Smooth muscle cell (in vitro differentiated cells): ENCODE measurements around the gene SCAMP3. TPM values are rescaled to one million over a fixed set of nuclear protein-coding genes. Genes with fewer than 3 reads are reported as not detected.

Experiments used
- DNase-seq: peaks from one replicate; lab custom pipeline; 2025; ENCODE audit not compliant: unreplicated experiment; lab: John Stamatoyannopoulos, UW
- H2AFZ ChIP-seq: fragments of 200-600 bp; sonication (generic); 2 replicates; pipeline ENCODE4 v1.6.0; 2016; ENCODE audit warnings: antibody characterized with exemption, low read depth, mild to moderate bottlenecking
- H3F3A ChIP-seq: fragments of 200-600 bp; sonication (generic); 2 replicates; pipeline ENCODE4 v1.6.0; 2017; ENCODE audit warnings: antibody characterized with exemption, low read depth
- H3K27ac ChIP-seq: fragments of 200-600 bp; sonication (generic); 2 replicates; pipeline ENCODE4 v1.5.1; 2016; ENCODE audit warnings: low read depth, mild to moderate bottlenecking
- H3K27me3 ChIP-seq: fragments of 200-600 bp; sonication (generic); 2 replicates; pipeline ENCODE4 v1.6.1; 2016; ENCODE audit warnings: low read depth, mild to moderate bottlenecking
- H3K36me3 ChIP-seq: fragments of 200-600 bp; sonication (generic); 2 replicates; pipeline ENCODE4 v1.5.1; 2016; ENCODE audit warnings: low read depth
- H3K4me1 ChIP-seq: fragments of 200-600 bp; sonication (generic); 2 replicates; pipeline ENCODE4 v1.5.1; 2016; ENCODE audit warnings: low read depth
- H3K4me2 ChIP-seq: fragments of 200-600 bp; sonication (generic); 2 replicates; pipeline ENCODE4 v1.6.0; 2016; ENCODE audit warnings: mild to moderate bottlenecking
- H3K4me3 ChIP-seq: fragments of 200-600 bp; sonication (generic); 2 replicates; pipeline ENCODE4 v1.5.1; 2016; ENCODE audit warnings: mild to moderate bottlenecking
- H3K79me2 ChIP-seq: fragments of 200-600 bp; sonication (generic); 2 replicates; pipeline ENCODE4 v1.6.0; 2016; ENCODE audit warnings: low read depth, mild to moderate bottlenecking
- H3K9ac ChIP-seq: fragments of 200-600 bp; sonication (generic); 2 replicates; pipeline ENCODE4 v1.6.0; 2016; ENCODE audit warnings: low read depth
- H3K9me3 ChIP-seq: fragments of 200-600 bp; sonication (generic); replicated peaks from 2 replicates; pipeline ENCODE4 v1.5.1; 2016; ENCODE audit warnings: low read depth
- H4K20me1 ChIP-seq: fragments of 200-600 bp; sonication (generic); 2 replicates; pipeline ENCODE4 v1.6.0; 2016; ENCODE audit warnings: low read depth
- CTCF ChIP-seq: fragments of 200-600 bp; sonication (generic); IDR thresholded peaks from 2 replicates; pipeline ENCODE4 v1.5.1; 2017; ENCODE audit warnings: borderline replicate concordance, mild to moderate bottlenecking, antibody characterized with exemption; ENCODE audit not compliant: insufficient read depth, poor library complexity, severe bottlenecking
- WGBS: methylation state at CpG from one replicate; pipeline ENCODE4 v1.1.7; 2016; ENCODE audit warnings: low lambda C conversion rate; 5-methylcytosine and 5-hydroxymethylcytosine counted together
- polyA plus RNA-seq: library from polyadenylated mRNA; unstranded; fragments of >200 nt; fragmentation: Nextera tagmentation; extraction: Ambion mirVana; gene quantifications from 2 replicates; pipeline ENCODE4 v1.2.1, GENCODE V29; 2016
- total RNA-seq: library from RNA; depleted of rRNA; stranded (reverse); fragments of >200 nt; gene quantifications from 2 replicates; pipeline ENCODE4 v1.2.3, GENCODE V29; 2014

SCAMP3 gene
- total and polyA plus RNA-seq, 2 experiments from 2014 or later: 51.4 to 118 TPM

- Histone ChIP-seq H4K20me1 (no peaks in the 10 kb centered on the region), H3K27me3 (no peaks in the 10 kb centered on the region), H2AFZ (no peak overlapping the region), H3K9me3 (no peaks in the 10 kb centered on the region), H3K27ac (no peak overlapping the region), H3K36me3 (no peaks in the 10 kb centered on the region), H3K9ac (no peak overlapping the region), H3K79me2 (no peaks in the 10 kb centered on the region), H3K4me2 (no peak overlapping the region), H3K4me3 (no peak overlapping the region), H3F3A (no peaks in the 10 kb centered on the region), H3K4me1 (peaks cover 18% of the 10 kb centered on the region)
- 73% methylated on average over 2 of the region's 2 CpGs for WGBS
- TF ChIP-seq CTCF: no peak
- DNase-seq: no peak
Observed at GRCh38 chr1:155279268-155279667, 17.1 kb upstream of the SCAMP3 start.

- Histone ChIP-seq H3K27me3 (no peaks in the 10 kb centered on the region), H3K4me3 (peak overlapping the region; percentile 85), H3K9ac (no peak overlapping the region), H3K9me3 (no peaks in the 10 kb centered on the region), H3K79me2 (no peaks in the 10 kb centered on the region), H2AFZ (no peak overlapping the region), H4K20me1 (no peaks in the 10 kb centered on the region), H3F3A (no peaks in the 10 kb centered on the region), H3K4me1 (peaks cover 18% of the 10 kb centered on the region), H3K4me2 (peak overlapping the region; percentile 100), H3K27ac (no peak overlapping the region), H3K36me3 (no peaks in the 10 kb centered on the region)
- DNase-seq: no peak
- no peak for TF ChIP-seq CTCF
- WGBS: 66% methylated on average over 10 of the region's 10 CpGs
Observed at GRCh38 chr1:155278689-155279160, 16.6 kb upstream of the SCAMP3 start.

- Histone ChIP-seq H3K9ac (no peak overlapping the region), H3F3A (no peaks in the 10 kb centered on the region), H3K36me3 (no peaks in the 10 kb centered on the region), H2AFZ (peak overlapping the region; percentile 90), H3K4me1 (peaks cover 18% of the 10 kb centered on the region), H3K79me2 (peaks cover under 1% of the 10 kb centered on the region), H4K20me1 (no peaks in the 10 kb centered on the region), H3K4me2 (peak overlapping the region; percentile 100), H3K4me3 (peak overlapping the region; percentile 85), H3K27ac (no peak overlapping the region), H3K27me3 (no peaks in the 10 kb centered on the region), H3K9me3 (no peaks in the 10 kb centered on the region)
- WGBS: 3% methylated on average over 25 of the region's 29 CpGs
- DNase-seq: peak; percentile 50
- TF ChIP-seq CTCF: no peak
Observed at GRCh38 chr1:155277902-155278688, 15.9 kb upstream of the SCAMP3 start.
